GM21619 (cell line): Measurements from ENCODE around the gene COQ9.
"Not testable (repeated sequence)": the region's sequence is repeated elsewhere in the genome, so short reads cannot be mapped to it uniquely, and the experiment has no call there.

Experiments
- ATAC-seq: cut with Tn5 transposase; IDR thresholded peaks from one replicate; pipeline ENCODE4 v1.9.1; 2021; ENCODE audit not compliant: unreplicated experiment

COQ9 gene, protein sequence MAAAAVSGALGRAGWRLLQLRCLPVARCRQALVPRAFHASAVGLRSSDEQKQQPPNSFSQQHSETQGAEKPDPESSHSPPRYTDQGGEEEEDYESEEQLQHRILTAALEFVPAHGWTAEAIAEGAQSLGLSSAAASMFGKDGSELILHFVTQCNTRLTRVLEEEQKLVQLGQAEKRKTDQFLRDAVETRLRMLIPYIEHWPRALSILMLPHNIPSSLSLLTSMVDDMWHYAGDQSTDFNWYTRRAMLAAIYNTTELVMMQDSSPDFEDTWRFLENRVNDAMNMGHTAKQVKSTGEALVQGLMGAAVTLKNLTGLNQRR

DNA sequence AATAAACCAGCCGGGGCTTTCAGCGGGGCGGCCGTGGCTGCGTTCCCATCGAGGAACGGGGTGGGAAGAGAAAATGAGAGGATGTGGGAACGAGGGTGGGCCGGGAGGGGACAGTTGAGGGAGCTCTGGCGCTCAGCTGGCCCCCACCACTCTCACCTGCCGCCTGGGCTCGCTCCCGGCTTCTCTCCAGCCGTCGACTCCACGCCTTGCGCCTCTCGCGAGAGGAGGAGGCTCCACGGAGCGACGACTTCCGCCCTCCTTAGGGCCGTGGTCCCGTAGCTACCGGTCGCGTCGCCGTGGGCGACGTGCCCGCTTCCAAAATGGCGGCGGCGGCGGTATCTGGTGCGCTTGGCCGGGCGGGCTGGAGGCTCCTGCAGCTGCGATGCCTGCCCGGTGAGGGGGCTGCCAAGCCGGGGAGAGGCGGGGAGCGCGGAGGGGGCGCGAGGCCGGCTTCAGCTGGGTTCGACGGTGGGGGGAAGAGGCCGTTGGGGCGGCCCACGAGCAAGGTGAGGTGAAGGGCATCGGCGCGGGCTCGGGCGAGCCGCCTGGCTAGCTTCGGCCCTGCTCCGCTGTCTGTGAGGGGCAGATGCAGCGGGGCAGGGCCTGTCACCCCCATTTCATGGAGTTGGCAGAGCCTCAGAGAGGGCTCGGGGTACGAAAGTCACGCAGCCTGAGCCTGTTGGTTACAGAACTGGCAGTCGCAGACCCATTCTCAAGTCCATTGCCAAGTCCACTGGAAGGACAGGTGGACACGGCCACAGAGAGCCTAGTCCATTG lies at the start of gene COQ9, which contains the start of gene CIAPIN1:
Gene COQ9 (plus strand): TSS at position 294 of the 777 bp plus-strand sequence. CDS start 27 bp downstream, at position 321.
Gene CIAPIN1 (minus strand): TSS at position 200 of the 777 bp plus-strand sequence. CDS start 6,457 bp downstream, outside the sequence.
- ATAC-seq: peak; percentile 96

DNA sequence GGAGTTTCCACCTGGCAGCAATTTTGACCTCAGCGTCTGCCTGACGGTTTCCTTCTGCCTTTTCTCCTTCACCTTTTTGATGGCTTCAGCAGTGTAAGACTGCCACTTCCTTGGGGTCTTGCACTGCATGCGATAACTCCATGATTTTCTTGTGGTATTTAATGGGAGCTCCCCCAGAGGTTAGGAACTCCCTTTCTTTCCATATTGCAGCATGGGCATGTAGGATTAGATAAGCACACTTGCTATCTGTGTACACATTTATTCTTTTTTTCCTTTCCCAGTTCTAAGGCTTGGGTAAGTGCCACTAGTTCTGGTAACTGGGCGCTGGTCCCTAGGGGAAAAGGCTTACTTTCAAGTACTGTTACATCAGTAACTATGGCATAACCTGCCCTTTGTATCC lies 49.8 kb upstream of the COQ9 start:
- not testable (repeated sequence) for ATAC-seq

DNA sequence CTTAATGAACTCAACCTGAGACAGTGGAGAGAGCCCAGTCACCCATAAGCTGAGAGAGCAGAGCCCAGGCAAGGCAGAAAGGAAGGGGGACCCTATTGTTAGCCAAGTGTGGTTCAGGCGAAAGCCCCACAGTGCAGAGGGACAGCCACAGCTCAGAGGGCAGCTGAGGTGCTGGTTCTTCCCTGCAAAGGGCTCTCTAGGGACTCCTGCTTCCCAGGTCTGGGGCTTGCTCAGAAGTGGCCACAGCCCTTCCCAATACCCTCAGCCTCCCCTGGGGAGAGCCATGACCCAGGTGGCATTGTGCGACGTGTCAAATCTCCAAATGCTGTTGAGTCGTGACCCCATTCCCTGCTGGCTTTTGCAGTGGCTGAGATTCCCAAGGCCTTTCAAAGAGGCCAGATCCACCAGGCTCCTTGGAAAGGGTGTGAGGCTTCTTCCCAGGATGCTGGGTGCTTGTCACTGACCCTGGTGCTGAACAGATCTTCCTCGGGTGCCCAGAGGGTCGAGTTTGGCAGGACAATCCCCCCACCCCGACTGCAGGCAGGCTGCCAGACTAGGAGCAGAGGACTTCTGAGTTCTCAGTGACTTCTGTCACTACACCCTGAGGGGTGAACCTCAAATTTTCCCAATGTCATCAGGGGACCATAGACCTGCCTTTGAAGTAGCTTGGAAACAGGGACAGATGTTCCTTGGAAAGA lies 45.2 kb upstream of the COQ9 start:
- ATAC-seq: no peak

DNA sequence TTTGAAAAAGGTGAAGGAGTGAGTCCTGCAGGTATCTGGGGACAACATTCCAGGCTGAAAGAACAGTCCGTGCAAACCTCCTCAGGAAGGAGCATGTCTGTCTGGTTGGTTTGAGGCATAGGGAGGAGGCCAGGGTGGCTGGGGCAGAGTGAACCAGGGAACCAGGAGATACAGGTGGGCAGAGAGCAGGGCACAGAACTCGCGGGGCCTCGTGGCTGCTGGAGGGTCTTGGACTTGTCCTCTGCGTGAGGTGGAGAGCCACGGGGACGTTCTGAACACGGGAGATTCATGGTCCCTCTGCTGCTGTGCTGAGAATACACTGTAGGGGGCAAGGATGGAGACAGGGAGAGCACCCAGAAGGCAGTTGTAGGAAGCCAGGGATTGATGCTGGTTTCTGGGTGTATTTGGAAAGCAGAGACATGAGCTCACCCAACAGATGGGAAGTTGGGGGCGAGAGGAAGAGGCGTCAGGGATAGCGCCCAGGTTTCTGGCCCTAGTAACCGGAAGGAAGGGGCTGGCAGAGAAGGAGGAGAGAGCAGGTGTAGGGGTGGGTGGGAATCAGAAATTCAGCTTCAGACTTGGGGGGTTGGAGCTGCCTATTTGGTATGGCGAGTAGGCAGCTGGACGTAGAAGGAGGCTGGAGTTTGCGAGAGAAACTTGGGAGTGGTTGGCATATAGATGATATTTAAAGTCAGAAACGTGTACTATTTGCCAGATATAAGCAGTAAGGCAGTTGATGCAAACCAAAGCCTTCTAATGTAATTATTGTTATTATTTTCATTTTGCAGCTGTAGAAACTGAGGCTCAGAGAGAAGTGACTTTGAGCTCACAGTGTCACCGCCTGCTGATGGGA lies 43.1 kb upstream of the COQ9 start, which contains the start of gene CCL17:
Gene CCL17 (plus strand): TSS at position 803 of the 853 bp plus-strand sequence. CDS start 9,166 bp downstream, outside the sequence.
- no peak for ATAC-seq

DNA sequence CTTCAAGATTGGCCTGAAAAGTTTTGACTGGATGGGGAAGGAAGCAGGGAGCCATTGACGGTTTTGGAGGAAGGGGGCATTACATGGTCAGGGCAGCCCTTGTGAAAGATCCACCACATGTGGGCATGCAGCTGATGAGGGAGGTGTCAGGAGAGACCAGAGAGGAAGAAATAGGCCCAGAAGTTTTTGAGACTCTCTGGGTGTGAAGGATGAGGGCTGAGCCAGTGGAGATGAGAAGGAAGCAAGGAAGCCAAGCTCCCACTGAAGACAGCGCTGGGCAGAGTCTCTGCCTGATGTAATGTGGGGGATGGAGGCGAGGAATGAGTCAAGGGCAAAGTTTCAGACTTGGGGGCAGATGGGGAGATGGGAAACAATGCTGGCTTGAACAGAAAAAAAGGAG lies 42.2 kb upstream of the COQ9 start:
- no peak for ATAC-seq

DNA sequence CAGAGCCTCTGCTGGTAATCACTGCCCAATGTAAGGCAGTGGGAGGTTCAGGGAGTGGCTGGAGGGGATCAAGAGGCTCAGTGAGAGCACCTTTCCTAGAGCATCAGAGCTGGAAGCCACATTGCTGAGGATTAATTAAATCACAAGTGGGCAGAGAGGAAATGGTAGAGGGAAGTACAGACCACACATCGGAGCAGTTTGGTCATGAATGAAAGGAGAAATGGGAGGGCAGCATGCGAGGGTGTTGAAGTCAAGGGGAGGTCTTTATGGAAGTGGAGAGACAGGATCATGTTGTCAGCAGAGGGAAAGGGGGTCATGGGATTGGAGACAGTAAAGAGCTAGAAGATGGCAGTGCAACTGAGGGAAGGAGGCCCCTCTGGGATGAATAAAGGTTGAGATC lies 40.4 kb upstream of the COQ9 start:
- ATAC-seq: no peak

DNA sequence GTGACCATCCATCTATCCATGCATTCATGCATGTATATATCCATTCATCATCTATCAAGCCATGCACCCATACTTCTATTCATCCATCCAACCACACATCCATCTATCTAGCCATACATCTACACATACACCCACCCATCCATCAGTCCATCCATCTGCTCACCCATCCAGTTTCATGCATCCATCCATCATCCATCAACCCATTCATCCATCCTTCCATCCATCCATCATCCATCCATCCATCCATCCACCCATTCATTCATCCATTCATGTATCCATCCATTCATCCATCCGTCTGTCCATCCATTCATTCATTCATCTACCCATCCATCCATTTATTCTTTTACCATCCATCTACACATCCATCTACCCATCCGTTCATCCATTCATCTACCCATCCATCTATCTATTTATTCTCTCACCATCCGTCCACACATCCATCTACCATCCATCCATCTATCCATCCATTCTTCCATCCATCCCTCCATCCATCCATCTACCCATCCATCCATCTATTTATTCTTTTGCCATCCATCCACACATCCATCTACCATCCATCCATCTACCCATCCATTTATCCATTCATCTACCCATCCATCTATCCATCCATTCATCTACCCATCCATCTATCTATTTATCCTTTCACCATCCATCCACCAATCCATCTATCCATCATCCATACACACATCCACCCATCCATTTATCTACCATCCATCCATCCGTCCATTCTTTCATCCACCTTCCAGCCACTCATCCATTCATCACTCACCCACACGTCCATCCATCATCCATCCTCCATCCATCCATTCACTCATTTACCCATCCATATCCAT lies 39.5 kb upstream of the COQ9 start:
- no peak for ATAC-seq

DNA sequence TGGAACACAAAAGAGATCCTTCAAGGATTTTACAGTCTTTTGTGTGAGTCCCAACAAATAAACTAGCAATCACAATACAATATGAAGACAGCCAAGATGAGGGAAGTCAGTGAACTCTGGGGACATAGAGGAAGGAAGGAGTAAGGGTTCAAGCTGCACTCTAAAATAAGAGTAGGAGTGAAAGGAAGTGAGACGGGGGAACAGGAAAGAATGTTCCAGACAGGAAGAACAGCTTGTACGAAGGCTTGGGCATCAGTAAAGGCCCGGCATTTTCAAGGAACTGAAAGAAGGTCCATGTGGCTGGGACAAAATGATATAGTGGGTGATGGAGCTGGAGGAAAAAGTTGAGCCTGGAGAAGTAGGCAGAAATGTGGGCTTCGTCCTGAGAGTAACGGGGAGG lies 38.2 kb upstream of the COQ9 start:
- ATAC-seq: no peak

DNA sequence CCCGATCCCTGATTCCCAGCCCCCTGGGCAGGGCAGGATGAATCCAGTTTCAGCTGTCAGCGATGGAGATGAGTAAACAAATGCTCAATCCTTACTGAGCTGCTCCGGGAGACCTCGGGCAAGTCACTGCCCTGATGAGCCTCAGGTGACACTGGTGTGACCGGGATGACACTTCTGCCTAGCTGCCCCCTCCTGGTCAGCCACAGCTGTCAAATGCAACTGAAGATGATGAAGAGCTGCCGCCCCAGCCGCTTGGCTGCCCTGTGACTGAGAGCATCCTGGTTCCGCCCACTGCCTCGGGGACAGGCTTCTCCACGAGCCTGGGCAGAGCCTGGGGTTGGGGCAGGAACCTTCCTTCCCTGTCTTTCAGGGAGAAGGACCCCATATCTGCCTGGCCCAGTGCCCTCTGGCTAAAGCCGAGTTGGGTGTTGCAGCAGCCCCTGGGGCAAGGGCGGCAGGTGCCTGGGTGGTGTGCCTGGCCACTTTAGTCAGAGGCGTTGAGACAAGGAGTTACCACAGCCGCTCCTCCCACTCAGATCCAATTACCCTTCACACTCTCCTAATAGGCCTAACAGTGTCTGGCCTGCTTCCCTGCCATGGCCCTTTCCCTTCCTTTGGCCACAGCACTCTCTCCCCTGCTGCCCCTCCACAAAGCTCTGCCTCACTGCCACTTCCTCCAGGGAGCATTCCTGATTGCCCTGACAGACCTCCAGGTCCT lies 37.2 kb upstream of the COQ9 start:
- no peak for ATAC-seq

DNA sequence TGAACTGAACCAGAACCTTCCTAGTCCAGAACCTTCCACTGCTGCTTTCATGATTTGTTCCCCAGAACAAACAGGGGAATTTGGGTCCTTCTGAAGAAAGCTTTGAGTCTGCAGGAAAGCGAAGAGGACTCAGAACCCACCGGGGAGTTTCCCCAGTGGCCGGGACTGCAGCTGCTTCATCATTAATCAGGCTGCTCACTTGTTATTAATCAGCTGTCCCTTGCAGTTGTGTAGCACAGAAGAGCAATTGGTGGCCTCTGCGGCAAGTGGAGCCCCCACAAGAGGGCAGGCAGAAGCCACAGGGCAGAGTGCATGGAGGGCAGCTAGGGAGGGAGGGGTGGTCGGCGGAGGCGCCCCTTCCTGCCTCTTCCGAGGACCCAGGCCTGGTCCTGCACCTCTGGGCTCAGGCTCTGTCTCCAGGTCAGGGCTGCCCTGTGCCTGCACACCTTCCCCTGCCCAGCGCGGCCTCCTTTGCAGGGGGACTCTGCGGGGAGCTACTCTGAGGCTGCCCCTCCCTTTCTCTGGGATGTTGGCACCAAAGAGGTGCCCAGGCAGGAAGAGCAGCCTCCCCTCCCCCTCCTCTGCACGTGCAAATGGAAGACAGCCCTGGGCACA lies 35.8 kb upstream of the COQ9 start:
- no peak for ATAC-seq

DNA sequence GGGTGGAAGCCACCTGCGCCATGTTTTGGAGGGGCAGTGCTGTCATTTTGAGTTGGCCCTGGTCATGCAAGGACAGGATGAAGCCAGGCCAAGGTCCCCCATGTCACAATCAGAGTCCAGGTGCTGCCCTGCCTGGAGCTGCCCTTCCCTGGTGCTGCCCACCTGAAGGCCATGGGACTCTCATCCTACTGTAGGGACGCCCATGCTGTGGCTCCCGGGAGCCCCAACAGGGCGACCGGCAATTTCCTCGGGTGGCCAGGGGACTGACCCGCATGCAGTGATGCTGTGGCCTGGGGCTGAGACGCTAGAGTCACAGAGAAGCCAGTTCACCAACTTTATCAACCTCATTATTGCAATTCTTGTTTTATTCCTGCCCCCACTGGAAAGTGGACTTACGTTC lies 34.7 kb upstream of the COQ9 start:
- no peak for ATAC-seq

DNA sequence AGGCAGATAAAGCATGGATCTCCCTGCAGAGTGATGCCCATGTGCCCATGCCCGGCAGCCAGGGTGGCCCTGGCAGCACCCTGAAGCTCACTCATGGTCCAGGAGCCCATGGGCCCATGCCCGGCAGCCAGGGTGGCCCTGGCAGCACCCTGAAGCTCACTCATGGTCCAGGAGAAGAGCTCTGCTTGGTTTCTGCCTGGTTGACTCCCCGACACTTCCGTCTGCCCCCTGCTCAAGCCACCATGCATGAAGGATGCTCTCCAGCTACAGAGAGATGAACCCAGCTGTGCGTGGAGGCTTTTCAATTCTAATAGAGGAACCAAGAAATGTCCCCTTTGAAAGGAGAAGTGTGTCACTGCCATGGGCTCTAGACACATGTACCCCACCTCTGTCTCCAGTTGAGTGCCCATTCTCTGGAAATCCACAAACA lies 34.0 kb upstream of the COQ9 start:
- peak; percentile 61 for ATAC-seq

DNA sequence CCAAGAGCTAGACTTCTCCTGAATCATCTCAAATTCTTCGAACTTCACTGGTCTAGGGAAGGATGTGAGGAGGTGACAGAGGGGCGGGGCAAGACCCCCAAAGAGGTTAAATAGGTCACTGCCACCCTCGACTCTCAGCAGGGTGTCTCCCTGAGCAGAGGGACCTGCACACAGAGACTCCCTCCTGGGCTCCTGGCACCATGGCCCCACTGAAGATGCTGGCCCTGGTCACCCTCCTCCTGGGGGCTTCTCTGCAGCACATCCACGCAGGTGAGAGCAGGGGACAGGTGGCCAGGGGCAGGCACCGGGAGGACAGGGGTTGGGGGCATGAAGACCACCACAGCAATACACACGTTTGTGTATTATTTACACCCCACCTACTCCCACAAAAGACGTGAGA lies 33.5 kb upstream of the COQ9 start:
- no peak for ATAC-seq

DNA sequence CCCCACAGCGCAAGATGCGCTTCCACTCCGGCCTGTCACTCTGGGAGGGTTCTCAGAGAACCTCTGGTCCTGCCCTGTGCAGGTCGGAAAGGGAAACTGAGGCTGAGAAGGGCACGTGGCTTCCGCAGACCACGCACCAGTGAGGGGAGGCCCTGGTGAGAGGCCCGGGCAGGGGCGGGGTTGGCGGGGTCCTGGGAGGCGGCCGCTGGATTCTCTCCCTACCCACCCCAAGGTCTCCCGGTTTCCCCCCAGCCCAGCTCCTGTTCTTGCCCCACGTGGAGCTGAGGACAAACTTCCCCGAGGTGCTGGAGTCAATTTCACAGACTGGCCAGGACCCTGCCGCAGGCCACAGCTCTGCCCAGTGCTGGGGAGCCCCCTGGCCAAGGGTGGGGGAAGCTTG lies 31.2 kb upstream of the COQ9 start:
- ATAC-seq: no peak

DNA sequence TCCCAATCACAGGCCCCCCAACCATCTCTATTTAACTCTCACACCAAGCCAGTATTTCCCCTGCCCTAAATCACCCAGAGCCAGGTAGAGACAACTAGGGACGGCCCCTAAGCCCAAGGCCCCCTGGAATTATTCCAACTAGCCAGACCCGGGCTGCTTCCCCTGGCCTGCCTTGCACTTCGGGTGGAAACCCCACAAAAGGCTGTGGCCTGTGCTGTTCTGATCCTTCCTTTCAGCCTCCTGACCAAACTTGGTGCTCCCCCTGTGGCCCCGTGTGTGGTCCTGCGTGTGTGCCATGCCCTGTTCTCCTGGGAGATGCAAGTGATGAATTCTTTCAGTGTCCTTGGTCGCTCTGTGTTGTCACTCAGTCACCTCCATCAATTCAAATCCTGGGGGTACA lies 27.8 kb upstream of the COQ9 start:
- no peak for ATAC-seq

DNA sequence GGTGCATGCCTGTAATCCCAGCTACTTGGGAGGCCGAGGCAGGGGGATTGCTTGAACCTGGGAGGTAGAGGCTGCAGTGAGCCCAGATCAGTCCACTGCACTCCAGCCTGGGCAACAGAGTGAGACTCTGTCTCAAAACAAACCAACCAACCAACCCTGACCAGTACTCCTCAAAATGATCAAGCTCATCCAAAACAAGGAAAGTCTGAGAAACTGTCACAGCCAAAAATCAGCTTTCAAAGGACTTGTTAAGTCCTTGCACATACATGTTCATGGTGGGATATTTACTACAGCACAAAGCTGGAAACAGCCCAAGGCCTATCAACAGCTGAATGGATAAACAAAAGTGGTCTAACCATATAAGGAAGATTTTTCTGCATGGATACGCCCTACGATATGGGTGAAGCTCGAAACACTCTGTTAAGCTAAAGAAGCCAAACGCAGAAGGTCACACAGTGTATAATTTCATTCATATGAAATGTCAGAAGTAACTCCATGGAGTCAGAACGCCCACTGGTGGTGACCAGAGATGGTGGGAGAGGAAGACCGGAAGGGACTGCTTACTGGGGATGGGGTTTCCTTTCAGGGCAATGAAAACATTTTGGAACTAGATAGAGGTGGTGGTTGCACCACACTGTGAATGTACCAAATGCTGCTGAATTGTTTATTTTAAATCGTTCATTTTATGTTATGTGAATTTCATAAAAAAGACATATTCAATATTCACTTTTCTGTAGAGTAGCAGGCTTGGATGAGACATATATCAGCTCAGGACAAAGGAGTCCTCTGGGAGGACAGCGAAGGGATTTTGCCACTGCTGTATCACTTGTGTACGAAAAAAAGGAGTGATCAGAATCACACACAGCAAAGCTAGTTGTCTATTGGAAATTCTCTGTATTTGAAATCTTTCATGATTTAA lies 25.0 kb upstream of the COQ9 start:
- ATAC-seq: no peak

DNA sequence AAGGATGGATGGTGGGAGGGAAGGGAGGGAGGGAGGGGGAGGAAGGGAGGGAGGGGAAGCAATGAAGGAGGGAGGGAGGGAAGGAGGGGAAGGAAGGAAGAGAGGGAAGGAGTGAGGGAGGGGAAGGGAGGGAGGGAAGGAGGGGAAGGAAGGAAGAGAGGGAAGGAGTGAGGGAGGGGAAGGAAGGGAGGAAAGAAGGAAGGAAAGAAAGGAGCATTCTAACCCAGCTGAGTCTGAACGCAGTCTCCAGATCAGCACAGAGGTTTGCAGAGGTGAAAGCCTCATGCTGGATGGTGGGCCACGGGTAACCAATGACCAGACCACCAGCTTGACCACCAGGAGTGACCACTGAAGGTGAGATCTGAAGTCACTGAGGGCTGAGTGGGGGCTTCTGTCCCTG lies 24.1 kb upstream of the COQ9 start:
- no peak for ATAC-seq

DNA sequence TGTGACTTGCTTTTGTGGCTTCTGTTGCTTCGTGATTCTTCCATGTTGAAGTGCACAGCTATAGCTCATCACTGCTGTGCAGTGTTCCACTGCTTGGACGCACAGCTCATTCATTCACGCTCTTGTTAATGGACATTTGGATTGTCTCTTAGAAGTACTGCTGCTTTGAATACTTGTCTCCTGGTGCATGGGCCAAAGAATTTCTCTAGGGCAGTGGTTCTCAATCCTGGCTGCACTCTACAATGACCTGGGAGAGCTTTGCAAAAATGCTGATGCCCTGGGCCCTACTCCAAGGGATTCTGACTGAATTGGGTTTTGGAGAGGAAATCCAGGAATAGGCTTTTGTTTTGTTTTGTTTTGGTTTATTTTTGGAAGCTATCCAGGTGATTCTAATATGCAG lies 22.7 kb upstream of the COQ9 start:
- no peak for ATAC-seq
